Stimulated activated CD8-positive, alpha-beta memory T cell treated with anti-CD3 and anti-CD28 coated beads, Interleukin-12 subunit alpha, Interleukin-12 subunit beta, amount 100 ng/mL, for 1 hour (primary cell): ENCODE results near the gene SPRR5.

ENCODE experiments used
- DNase-seq: peaks from one replicate; pipeline ENCODE4 v3.0.0-alpha.2; 2020; ENCODE audit warnings: low read depth

SPRR5 gene

DNA sequence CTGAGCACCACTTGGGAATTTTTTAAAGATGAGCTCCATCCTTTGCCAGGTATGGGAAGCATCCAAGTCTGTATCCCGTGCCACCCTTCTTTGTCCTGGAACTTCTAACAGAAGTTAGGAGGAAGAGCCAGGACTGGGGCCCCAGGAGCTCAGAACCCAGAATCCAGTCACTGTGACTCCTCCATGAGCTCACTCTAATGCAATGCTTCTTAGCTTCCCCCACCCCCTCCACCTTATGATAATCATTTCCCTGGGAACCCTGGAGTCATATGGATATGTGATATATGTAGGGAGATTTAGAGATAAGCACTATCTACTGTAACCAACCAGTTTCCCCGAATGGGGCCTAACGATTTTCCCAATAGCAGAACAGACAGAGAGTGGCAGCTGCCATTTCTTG is 758 bp upstream of the SPRR5 start:
- no peak for DNase-seq

- no peak for DNase-seq
Observed at GRCh38 chr1:152951711-152952110, 4.7 kb downstream of the SPRR5 start.

DNA sequence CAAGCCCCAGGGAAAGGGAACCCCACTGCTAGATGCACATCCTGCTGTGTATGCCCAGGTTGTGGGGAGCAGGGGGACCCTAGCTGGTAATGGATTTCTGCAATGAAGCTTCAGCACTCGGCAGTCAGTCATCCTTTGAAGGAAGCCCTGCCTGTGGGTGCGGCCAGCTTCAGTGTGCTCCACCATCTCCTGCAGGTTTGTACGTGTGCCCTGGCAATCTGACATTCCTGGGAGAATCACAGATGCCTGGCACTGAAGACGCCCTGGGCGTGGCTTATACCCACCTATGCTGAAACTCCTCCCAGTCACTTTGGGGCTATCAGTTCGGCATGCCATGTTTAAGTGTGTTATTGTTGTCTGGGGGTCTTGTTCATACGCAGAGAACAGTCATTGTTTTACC is 6.8 kb downstream of the SPRR5 start:
- no peak for DNase-seq

- no peak for DNase-seq
Observed at GRCh38 chr1:152954436-152954835, 7.4 kb downstream of the SPRR5 start.

- DNase-seq, result no peak
Observed at GRCh38 chr1:152957561-152957960, 10.6 kb downstream of the SPRR5 start.

DNA sequence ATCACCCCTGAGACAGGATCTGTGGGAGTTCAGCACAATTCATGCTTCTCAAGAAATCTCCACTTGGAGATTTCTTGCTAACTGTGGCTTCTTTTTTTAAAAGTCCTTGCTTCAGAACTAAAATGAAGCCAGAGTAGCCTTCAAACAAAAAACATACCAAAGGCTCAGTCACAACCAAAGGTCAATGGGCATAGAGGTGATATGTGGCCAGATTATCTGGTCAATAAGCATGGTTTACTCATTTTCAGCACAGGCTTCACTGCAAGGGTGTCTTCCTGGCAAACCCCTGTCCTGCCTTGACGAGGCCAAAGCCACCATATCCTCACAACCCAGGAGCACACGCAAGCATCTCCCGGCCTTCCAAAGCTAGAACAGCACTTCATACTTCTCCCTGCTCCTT is 12.3 kb downstream of the SPRR5 start:
- DNase-seq, result no peak

GRCh38 chr1:152959801-152960451 is 12.9 kb downstream of the SPRR5 start:
- DNase-seq, result no peak

GRCh38 chr1:152960452-152961044 is 13.5 kb downstream of the SPRR5 start:
- no peak for DNase-seq

DNA sequence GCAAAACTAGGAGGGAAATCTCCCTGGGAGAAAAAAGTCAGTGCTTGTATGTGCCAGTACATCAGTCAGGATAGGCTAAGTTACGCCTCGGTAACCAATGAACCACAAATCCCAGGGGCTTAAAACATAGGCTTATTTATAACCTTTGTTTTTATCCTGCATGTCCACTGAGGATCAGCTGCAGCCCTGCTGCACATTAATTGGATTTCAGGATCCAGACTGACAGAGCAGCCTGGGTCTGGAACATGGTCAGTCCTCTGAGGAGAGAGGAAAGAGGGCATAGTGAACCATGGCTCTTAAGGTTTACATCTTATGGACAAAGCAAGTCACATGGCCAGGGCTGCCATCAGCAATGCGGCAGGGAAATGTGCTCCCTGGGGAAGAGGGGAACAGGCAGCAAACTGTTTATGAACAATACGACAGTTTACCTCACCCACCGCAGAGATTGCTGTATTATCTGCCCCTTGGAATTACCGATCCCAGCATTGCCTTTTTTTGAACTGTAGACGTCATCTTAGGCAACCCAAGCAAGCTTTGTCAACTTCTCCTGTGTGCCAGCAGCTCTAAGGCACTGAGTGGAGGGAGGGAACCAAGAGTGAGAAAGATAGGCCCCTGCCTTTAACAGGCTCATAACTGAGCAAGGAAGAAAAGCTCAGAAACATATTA is 14.4 kb downstream of the SPRR5 start:
- no peak for DNase-seq

DNA sequence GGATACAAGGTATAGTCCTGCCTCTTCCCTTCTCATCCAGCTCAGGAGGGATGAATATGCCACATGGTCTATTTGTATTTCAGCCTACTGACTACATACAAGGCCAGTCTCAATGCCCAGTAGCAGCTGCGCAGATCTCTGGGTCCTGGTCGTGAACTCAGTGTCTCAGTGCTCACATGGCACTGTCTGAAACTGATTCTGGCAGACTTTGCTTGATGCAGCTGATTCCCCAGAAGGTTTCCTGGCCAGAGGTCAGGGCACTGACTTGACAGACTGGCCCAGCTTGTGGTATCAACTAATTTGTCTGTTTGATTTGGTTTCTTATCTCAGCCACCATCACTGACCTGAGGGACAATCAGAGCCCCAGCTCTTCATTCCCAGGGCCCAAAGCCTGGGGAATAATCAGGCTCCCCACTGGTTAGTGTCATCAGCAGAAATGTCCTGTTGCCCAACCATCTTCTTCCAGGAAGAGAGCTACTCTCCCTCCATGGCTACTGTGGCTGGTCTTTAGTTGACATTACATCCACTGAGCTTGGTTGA is 15.9 kb downstream of the SPRR5 start:
- DNase-seq, result no peak

- no peak for DNase-seq
Observed at GRCh38 chr1:152964536-152964935, 17.5 kb downstream of the SPRR5 start.

GRCh38 chr1:152965853-152966252 is 18.8 kb downstream of the SPRR5 start:
- DNase-seq, result no peak

- no peak for DNase-seq
Observed at GRCh38 chr1:152967201-152967600, 20.2 kb downstream of the SPRR5 start.

- no peak for DNase-seq
Observed at GRCh38 chr1:152968248-152968647, 21.2 kb downstream of the SPRR5 start.

DNA sequence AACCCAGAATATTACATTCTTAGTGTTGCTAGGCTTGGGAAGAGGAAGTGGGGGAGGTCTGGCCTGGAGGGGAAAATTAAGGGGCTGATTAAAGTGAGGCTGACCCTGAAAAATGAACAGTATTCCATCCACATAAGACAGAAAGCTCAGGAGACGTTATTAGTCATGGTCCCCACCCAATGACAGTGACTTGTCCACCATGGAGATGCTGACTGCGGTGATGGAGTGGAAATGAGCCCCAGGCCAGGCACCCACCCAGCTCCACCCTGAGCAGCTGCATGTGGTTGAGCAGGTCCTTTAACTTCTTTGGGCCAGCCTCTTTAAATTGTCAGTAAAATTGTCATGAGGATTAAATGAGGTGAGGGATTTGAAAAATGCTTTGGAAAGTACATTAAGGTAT is 22.0 kb downstream of the SPRR5 start:
- DNase-seq, result no peak

GRCh38 chr1:152970495-152970894 is 23.5 kb downstream of the SPRR5 start, which contains the start of gene SPRR4:
SPRR4 (plus strand) TSS chr1:152970648; CDS start chr1:152971891, 1,243 bp downstream.
- no peak for DNase-seq

- DNase-seq, result no peak
Observed at GRCh38 chr1:152972196-152972886, 25.3 kb downstream of the SPRR5 start.

GRCh38 chr1:152976688-152977087 is 29.7 kb downstream of the SPRR5 start:
- no peak for DNase-seq

- DNase-seq, result no peak
Observed at GRCh38 chr1:152977614-152978013, 30.6 kb downstream of the SPRR5 start.

DNA sequence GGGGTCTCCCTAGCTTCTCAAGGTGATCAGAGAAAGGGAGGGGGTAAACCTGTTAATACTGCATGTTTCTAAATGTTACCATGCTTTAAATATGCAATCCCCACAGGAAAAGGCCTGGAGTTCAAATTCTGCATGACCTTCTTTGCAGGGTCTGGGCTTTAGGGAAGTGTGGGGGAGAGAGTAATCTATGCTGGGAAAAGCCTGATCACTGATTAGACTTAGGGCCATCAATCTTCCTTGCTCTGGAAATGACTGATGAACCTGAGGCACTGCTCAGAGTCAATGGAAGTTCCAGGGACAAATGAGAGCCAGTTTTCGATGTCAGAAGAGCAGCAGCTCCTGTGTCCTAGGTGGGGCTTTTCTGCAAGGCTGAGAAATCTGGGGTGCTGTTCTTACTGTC is 33.7 kb downstream of the SPRR5 start:
- no peak for DNase-seq

- no peak for DNase-seq
Observed at GRCh38 chr1:152981146-152981871, 34.3 kb downstream of the SPRR5 start.

- no peak for DNase-seq
Observed at GRCh38 chr1:152982076-152982475, 35.1 kb downstream of the SPRR5 start.
